GM10266 (cell line): ENCODE data around the gene FAM89A.

Experiments
- DNase-seq: peaks from one replicate; pipeline ENCODE4 v3.0.0; 2012; ENCODE audit errors: extremely low spot score
- CTCF ChIP-seq: IDR thresholded peaks from 2 replicates; pipeline ENCODE4 v1.5.1; 2012; ENCODE audit warnings: mild to moderate bottlenecking, low read depth; ENCODE audit not compliant: control insufficient read depth, insufficient read depth; ENCODE audit errors: missing control alignments

The FAM89A gene

GRCh38 chr1:230983811-230984210, 56.2 kb downstream of the FAM89A start:
- no peak for TF ChIP-seq CTCF
- DNase-seq = no peak

- no peak for DNase-seq
Observed at GRCh38 chr1:230982696-230983095, 57.4 kb downstream of the FAM89A start.

GRCh38 chr1:230979952-230980351, 60.1 kb downstream of the FAM89A start:
- DNase-seq = no peak
- TF ChIP-seq CTCF = no peak

More at GRCh38 chr1:230982696-230983095, 57.4 kb downstream of the FAM89A start:
- TF ChIP-seq CTCF = no peak

GRCh38 chr1:230979389-230979716, 60.7 kb downstream of the FAM89A start:
- DNase-seq = no peak
- TF ChIP-seq CTCF = no peak

GRCh38 chr1:230978491-230979388, 61.3 kb downstream of the FAM89A start, which contains the start of the genes ARV1 and TTC13:
ARV1 (plus strand) TSS chr1:230979094; CDS start chr1:230979106, 12 bp downstream.
TTC13 (minus strand) TSS chr1:230978861; CDS start chr1:230978830, 31 bp downstream.
- DNase-seq = peak; percentile 98
- peak; percentile 72 for TF ChIP-seq CTCF

- TF ChIP-seq CTCF = no peak
- peak; percentile 32 for DNase-seq
Observed at GRCh38 chr1:230977761-230978490, 62.1 kb downstream of the FAM89A start.
